ENCODE data around the gene FBXO45. TPM values are rescaled to one million over a fixed set of nuclear protein-coding genes. Genes with fewer than 3 reads are reported as not detected.

FBXO45 gene
- total and polyA plus RNA-seq, 2 of the 13 experiments (the other 11 are each of a cell fraction or from before 2014, with no cell fraction given), result 7.0 to 12.1 TPM

GRCh38 chr3:196632046-196632751 lies 63.7 kb downstream of the FBXO45 start (continued):
- TF ChIP-seq E2F1 (CRISPR knock-in tag; IDR thresholded peaks at IDR 0.05), result peak; percentile 61; the same call in 1 of the 2 replicates
- no peak for TF ChIP-seq KLF13 (CRISPR knock-in tag; IDR thresholded peaks at IDR 0.05)
- TF ChIP-seq ZNF142 (CRISPR knock-in tag; IDR thresholded peaks at IDR 0.05), result no peak
- TF ChIP-seq MXD4 (CRISPR knock-in tag; IDR thresholded peaks at IDR 0.05), result no peak
- TF ChIP-seq PREB (CRISPR knock-in tag; IDR thresholded peaks at IDR 0.05), result no peak
- peak; percentile 69 for TF ChIP-seq NFYC (CRISPR knock-in tag; IDR thresholded peaks at IDR 0.05)
- peak; percentile 75; the same call in 1 of the 2 replicates for TF ChIP-seq ZGPAT (CRISPR knock-in tag; IDR thresholded peaks at IDR 0.05)
- TF ChIP-seq, protein P1, sequence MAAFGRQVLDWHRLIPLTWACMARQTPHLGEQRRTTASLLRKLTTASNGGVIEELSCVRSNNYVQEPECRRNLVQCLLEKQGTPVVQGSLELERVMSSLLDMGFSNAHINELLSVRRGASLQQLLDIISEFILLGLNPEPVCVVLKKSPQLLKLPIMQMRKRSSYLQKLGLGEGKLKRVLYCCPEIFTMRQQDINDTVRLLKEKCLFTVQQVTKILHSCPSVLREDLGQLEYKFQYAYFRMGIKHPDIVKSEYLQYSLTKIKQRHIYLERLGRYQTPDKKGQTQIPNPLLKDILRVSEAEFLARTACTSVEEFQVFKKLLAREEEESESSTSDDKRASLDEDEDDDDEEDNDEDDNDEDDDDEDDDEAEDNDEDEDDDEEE (CRISPR knock-in tag; IDR thresholded peaks at IDR 0.05), result peak; percentile 58; the same call in 1 of the 2 replicates
- no peak for TF ChIP-seq ZNF441 (CRISPR knock-in tag; IDR thresholded peaks at IDR 0.05; ENCODE audit: borderline replicate concordance)
- TF ChIP-seq ZNF782 (CRISPR knock-in tag; IDR thresholded peaks at IDR 0.05; ENCODE audit: borderline replicate concordance), result peak; percentile 29; the same call in 1 of the 2 replicates
- peak; percentile 24; the same call in 1 of the 2 replicates for TF ChIP-seq ZBTB42 (CRISPR knock-in tag; IDR thresholded peaks at IDR 0.05)
- TF ChIP-seq, protein P2, sequence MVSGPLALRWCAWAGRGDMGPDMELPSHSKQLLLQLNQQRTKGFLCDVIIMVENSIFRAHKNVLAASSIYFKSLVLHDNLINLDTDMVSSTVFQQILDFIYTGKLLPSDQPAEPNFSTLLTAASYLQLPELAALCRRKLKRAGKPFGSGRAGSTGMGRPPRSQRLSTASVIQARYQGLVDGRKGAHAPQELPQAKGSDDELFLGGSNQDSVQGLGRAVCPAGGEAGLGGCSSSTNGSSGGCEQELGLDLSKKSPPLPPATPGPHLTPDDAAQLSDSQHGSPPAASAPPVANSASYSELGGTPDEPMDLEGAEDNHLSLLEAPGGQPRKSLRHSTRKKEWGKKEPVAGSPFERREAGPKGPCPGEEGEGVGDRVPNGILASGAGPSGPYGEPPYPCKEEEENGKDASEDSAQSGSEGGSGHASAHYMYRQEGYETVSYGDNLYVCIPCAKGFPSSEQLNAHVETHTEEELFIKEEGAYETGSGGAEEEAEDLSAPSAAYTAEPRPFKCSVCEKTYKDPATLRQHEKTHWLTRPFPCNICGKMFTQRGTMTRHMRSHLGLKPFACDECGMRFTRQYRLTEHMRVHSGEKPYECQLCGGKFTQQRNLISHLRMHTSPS (CRISPR knock-in tag; IDR thresholded peaks at IDR 0.05; ENCODE audit: low read depth), result no peak
- TF ChIP-seq HNRNPK (IDR thresholded peaks at IDR 0.05; ENCODE audit: low read depth, low read length, poor library complexity, severe bottlenecking), result no peak
- TF ChIP-seq AKAP8 (CRISPR knock-in tag; IDR thresholded peaks at IDR 0.05), result no peak
- no peak for TF ChIP-seq ZNF468 (CRISPR knock-in tag; IDR thresholded peaks at IDR 0.05)
- no peak for TF ChIP-seq ZNF773 (CRISPR knock-in tag; IDR thresholded peaks at IDR 0.05; ENCODE audit: borderline replicate concordance)
